ENCODE data around the gene KCMF1. TPM values are rescaled to one million over a fixed set of nuclear protein-coding genes. Genes with fewer than 3 reads are reported as not detected.

KCMF1 gene
- polyA plus RNA-seq, 1 donor = 43.9 TPM

GRCh38 chr2:85078536-85078935, 107.6 kb downstream of the KCMF1 start:
- no peak for DNase-seq (ENCODE audit: low read depth)

DNA sequence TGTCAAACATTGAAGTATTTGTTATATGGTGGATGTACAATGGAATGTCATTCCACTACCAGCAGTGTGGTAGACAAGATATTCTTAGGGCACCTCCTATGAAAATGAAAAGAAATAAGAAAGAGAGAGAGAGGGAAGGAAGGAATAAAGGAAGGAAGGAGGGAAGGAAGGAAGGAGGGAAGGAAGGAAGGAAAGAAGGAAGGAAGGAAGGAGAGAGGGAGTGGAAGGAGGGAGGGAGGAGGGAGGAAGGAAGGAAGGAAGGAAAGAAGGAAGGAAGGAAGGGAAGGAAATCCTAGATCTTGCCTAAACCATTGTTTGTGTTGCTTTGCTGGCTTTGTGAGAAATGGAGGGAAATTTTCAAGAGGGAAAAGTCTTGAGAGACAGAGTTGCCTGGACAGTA, 112.1 kb downstream of the KCMF1 start:
- DNase-seq (ENCODE audit: low read depth) = no peak

DNA sequence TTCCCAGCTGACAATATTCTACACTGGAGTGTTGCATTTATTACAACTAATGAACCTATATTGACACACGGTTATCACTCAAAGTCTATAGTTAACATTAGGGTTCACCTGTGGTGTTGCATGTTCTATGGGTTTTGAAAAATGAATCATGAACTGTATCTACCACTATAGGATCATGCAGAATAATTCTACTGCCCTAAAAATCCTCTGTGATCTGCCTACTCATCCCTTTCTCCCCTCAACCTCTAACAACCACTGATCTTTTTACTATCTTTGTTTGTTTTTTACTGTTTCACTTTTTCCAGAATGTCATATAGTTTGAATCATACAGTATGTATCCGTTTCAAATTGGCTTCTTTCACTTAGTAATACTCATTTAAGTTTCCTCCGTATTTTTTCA, 114.6 kb downstream of the KCMF1 start:
- DNase-seq (ENCODE audit: low read depth) = no peak

DNA sequence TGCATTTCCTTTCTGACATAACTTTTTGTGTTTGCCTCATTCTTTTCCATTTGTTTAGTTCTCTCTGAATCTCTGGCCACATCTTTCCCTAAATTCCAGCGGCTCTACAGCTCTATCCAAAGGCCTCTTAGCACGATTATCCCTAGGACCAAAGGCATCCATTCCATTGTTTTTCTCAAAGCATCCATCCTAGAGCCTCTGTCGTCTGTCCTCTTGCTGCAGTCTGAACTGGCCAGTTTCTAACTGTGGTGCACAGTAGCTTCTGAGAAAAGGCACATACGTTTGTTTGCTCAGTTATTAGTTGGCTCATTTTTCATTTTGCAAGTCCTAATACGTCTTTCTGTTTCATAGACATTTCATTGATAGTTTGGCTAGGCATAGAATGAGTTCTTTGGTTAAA, 116.6 kb downstream of the KCMF1 start:
- DNase-seq (ENCODE audit: low read depth) = no peak

DNA sequence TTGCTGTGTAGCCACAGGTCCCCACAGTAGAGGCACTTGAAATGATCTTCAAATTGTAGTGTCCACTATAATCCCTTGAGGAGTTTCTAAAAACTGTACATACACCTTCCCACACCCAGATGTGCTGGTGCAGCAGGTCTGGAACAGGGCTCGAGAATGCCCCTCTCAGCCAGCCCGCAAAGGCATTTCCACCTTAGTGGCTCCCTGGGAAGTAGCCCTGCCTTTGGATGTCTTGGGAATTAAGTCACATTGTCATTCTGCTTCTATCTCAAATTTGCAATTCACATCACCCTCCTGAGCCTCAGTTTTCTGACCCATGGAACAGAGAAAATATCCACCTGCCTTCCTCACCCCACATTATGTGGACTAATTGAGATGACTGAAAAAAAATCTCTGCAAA, 118.0 kb downstream of the KCMF1 start:
- no peak for DNase-seq (ENCODE audit: low read depth)

DNA sequence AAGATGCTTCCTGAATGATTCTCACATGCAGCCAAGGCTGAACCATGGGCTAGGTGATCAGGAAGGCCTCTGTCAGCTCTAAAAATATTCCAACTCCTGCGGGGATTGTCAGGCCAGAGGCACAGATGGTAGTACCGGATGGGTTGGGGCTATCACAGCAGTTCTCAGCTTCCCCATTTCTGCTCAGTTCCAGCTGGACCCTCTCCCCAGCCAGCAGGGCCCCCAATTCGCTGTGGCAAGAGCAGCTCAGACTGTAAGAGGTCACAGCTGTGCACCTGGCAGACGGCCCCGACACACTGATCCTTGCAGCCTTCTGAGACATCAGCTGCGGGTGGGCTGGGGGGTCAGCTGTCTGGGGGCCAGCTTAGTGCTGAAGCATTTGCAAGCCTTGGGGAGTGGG, 118.6 kb downstream of the KCMF1 start:
- DNase-seq (ENCODE audit: low read depth) = no peak

DNA sequence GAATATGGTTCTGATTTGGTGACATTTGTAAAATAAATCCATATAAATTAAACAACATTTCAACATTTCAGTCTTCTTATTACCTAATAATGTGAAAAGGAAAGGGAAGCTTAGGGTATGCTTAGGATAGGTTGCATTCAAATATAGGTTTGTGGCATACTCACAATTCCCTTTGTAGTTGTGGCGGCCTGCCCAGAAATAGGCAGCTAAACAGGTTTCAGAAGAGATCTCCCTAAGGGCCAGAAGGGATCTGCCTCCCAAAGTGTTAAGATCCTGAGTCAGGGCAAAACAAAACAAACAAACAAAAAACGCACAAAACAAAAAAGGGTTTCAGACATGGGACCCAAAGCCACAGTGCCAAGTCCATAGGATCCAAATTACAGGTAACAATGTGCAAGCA, 120.9 kb downstream of the KCMF1 start:
- DNase-seq (ENCODE audit: low read depth) = no peak

GRCh38 chr2:85095094-85095493, 124.1 kb downstream of the KCMF1 start:
- no peak for DNase-seq (ENCODE audit: low read depth)

GRCh38 chr2:85096616-85097015, 125.7 kb downstream of the KCMF1 start:
- DNase-seq (ENCODE audit: low read depth) = no peak

- DNase-seq (ENCODE audit: low read depth) = no peak
These were observed 133.3 kb downstream of the KCMF1 start for GRCh38 chr2:85104228-85104627.

- DNase-seq (ENCODE audit: low read depth) = no peak
These were observed 135.7 kb downstream of the KCMF1 start for GRCh38 chr2:85106489-85107180.

Other genes with a start within 250 kb of the KCMF1 start
- 0.08 TPM for gene TRABD2A, start 90.1 kb upstream of the KCMF1 start, polyA plus RNA-seq (ENCODE audit: insufficient read length)
- gene TMSB10, start 65.5 kb upstream of the KCMF1 start, polyA plus RNA-seq (ENCODE audit: insufficient read length) = 1,084 TPM
- gene TCF7L1, start 162.2 kb downstream of the KCMF1 start, polyA plus RNA-seq (ENCODE audit: insufficient read length) = 34.6 TPM